NT2/D1 (cell line): ENCODE data around the gene TRAPPC8.

ENCODE experiments used
- SUZ12 ChIP-seq: IDR thresholded peaks from 2 replicates; pipeline ENCODE4 v1.6.1; 2011; ENCODE audit not compliant: insufficient read length, insufficient read depth; ENCODE audit errors: extremely low read depth
- YY1 ChIP-seq: IDR thresholded peaks from 2 replicates; pipeline ENCODE4 v1.6.1; 2011; ENCODE audit not compliant: insufficient read length, insufficient read depth

DNA sequence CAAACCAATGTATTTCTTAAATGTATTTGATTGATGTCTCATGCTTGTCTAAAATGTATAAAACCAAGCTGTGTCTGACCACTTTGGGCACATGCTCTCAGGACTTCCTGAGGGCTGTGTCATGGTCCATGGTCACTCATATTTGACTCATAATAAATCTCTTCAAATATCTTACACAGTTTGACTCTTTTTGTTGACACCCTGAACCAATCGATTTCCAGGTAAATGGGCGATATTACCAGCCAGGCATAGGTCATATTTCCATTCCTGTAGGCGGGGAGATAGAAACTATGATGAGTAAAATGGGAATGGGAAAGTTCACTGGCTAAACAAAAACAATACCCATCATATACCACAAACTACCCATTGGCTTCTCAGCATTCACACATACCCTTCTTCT, 9.3 kb upstream of the TRAPPC8 start:
- TF ChIP-seq YY1 (no peak), SUZ12 (no peak)
